EH (cell line): ENCODE data around the gene MEF2A.
"Not testable (repeated sequence)": the region's sequence is repeated elsewhere in the genome, so short reads cannot be mapped to it uniquely, and the experiment has no call there.

Experiments
- DNase-seq: peaks from one replicate; pipeline ENCODE4 v3.0.0-alpha.2; 2015; ENCODE audit warnings: low read depth

MEF2A gene

GRCh38 chr15:99729327-99729726 is 163.5 kb downstream of the MEF2A start:
- no peak for DNase-seq

- peak; percentile 66 for DNase-seq
Observed at GRCh38 chr15:99729920-99730319, 164.1 kb downstream of the MEF2A start.

GRCh38 chr15:99731336-99732123 is 165.7 kb downstream of the MEF2A start:
- no peak for DNase-seq

GRCh38 chr15:99732124-99732750 is 166.5 kb downstream of the MEF2A start:
- DNase-seq, result peak; percentile 32

- peak; percentile 18 for DNase-seq
Observed at GRCh38 chr15:99732751-99733267, 167.0 kb downstream of the MEF2A start.

- peak; percentile 95 for DNase-seq
Observed at GRCh38 chr15:99733268-99734039, 167.7 kb downstream of the MEF2A start, which contains the start of gene LYSMD4. Gene LYSMD4 (minus strand): TSS chr15:99733437. CDS start chr15:99731999, 1,438 bp downstream.

- not testable (repeated sequence) for DNase-seq
Observed at GRCh38 chr15:99734040-99734291, 168.2 kb downstream of the MEF2A start.

GRCh38 chr15:99734575-99734974 is 168.8 kb downstream of the MEF2A start:
- DNase-seq, result no peak

- no peak for DNase-seq
Observed at GRCh38 chr15:99735868-99736267, 170.1 kb downstream of the MEF2A start.

GRCh38 chr15:99736702-99737101 is 170.9 kb downstream of the MEF2A start:
- DNase-seq, result no peak

- DNase-seq, result no peak
Observed at GRCh38 chr15:99738021-99738847, 172.4 kb downstream of the MEF2A start.

GRCh38 chr15:99741835-99742234 is 176.1 kb downstream of the MEF2A start:
- no peak for DNase-seq

- no peak for DNase-seq
Observed at GRCh38 chr15:99744142-99744541, 178.4 kb downstream of the MEF2A start.

- DNase-seq, result no peak
Observed at GRCh38 chr15:99745370-99746086, 179.7 kb downstream of the MEF2A start.

- DNase-seq, result peak; percentile 36
Observed at GRCh38 chr15:99749386-99749785, 183.6 kb downstream of the MEF2A start.

GRCh38 chr15:99750326-99750725 is 184.5 kb downstream of the MEF2A start:
- DNase-seq, result not testable (repeated sequence)

- no peak for DNase-seq
Observed at GRCh38 chr15:99752556-99752955, 186.8 kb downstream of the MEF2A start.

GRCh38 chr15:99753066-99753465 is 187.3 kb downstream of the MEF2A start:
- no peak for DNase-seq

GRCh38 chr15:99755692-99756409 is 190.1 kb downstream of the MEF2A start:
- DNase-seq, result peak; percentile 74

GRCh38 chr15:99762288-99762687 is 196.5 kb downstream of the MEF2A start:
- DNase-seq, result peak; percentile 13
